HG02938 (cell line): Measurements from ENCODE around the gene LRRC53.

Experiments used
- ATAC-seq: cut with Tn5 transposase; IDR thresholded peaks from one replicate; pipeline ENCODE4 v1.9.1; 2021; ENCODE audit warnings: mild to moderate bottlenecking, moderate library complexity; ENCODE audit not compliant: unreplicated experiment

The LRRC53 gene

GRCh38 chr1:74498901-74499300, 13.5 kb downstream of the LRRC53 start:
- no peak for ATAC-seq

GRCh38 chr1:74496669-74497068, 15.7 kb downstream of the LRRC53 start:
- ATAC-seq: no peak

- ATAC-seq: no peak
These were observed 26.4 kb downstream of the LRRC53 start for GRCh38 chr1:74486036-74486435.

- no peak for ATAC-seq
These were observed 26.8 kb downstream of the LRRC53 start for GRCh38 chr1:74485622-74486021.

- no peak for ATAC-seq
These were observed 30.8 kb downstream of the LRRC53 start for GRCh38 chr1:74481607-74482006.

- ATAC-seq: no peak
These were observed 32.3 kb downstream of the LRRC53 start for GRCh38 chr1:74480068-74480467.

- no peak for ATAC-seq
These were observed 33.4 kb downstream of the LRRC53 start for GRCh38 chr1:74478979-74479378.

GRCh38 chr1:74474585-74474984, 37.8 kb downstream of the LRRC53 start:
- no peak for ATAC-seq

GRCh38 chr1:74471470-74471869, 40.9 kb downstream of the LRRC53 start:
- no peak for ATAC-seq

GRCh38 chr1:74470936-74471335, 41.5 kb downstream of the LRRC53 start:
- ATAC-seq: no peak

- ATAC-seq: no peak
These were observed 42.2 kb downstream of the LRRC53 start for GRCh38 chr1:74470251-74470650.

- peak; percentile 51 for ATAC-seq
These were observed 43.3 kb downstream of the LRRC53 start for GRCh38 chr1:74468982-74469603.

GRCh38 chr1:74467786-74468377, 44.5 kb downstream of the LRRC53 start:
- ATAC-seq: no peak

GRCh38 chr1:74465193-74465681, 47.2 kb downstream of the LRRC53 start:
- ATAC-seq: no peak

- no peak for ATAC-seq
These were observed 48.4 kb downstream of the LRRC53 start for GRCh38 chr1:74464037-74464436.

GRCh38 chr1:74463333-74463988, 49.0 kb downstream of the LRRC53 start:
- ATAC-seq: peak; percentile 78

- no peak for ATAC-seq
These were observed 55.2 kb downstream of the LRRC53 start for GRCh38 chr1:74457253-74457652.

- no peak for ATAC-seq
These were observed 57.0 kb downstream of the LRRC53 start for GRCh38 chr1:74455390-74455789.

- no peak for ATAC-seq
These were observed 59.1 kb downstream of the LRRC53 start for GRCh38 chr1:74453277-74453676.

GRCh38 chr1:74452035-74452434, 60.4 kb downstream of the LRRC53 start:
- no peak for ATAC-seq

- ATAC-seq: no peak
These were observed 75.4 kb downstream of the LRRC53 start for GRCh38 chr1:74437035-74437434.

- ATAC-seq: no peak
These were observed 76.3 kb downstream of the LRRC53 start for GRCh38 chr1:74436078-74436477.
